Esophagus squamous epithelium (tissue), 4 donors: ENCODE data around the gene PRR15L.

Source experiments
- POLR2A ChIP-seq, 4 donors: fragments of 450-650 bp; IDR thresholded peaks; one replicate each; pipeline ENCODE4 v1.6.1; 2017; ENCODE audit warnings: antibody characterized with exemption in 4 of 4, mild to moderate bottlenecking in 4 of 4, moderate library complexity in 3 of 4
- TF ChIP-seq, protein P1 (sequence below), 6 experiments: fragments of 450-650 bp in 4 of 6; fragments of 200-600 bp in 2 of 6; sonication (generic) in 2 of 6; IDR thresholded peaks; one replicate each; pipeline ENCODE4 v1.5.1; 2016 to 2019; ENCODE audit warnings: antibody characterized with exemption in 6 of 6, mild to moderate bottlenecking in 4 of 6, moderate library complexity in 4 of 6

GRCh38 chr17:47982645-47983390 lies 25.1 kb upstream of the PRR15L start:
- TF ChIP-seq, protein P1, sequence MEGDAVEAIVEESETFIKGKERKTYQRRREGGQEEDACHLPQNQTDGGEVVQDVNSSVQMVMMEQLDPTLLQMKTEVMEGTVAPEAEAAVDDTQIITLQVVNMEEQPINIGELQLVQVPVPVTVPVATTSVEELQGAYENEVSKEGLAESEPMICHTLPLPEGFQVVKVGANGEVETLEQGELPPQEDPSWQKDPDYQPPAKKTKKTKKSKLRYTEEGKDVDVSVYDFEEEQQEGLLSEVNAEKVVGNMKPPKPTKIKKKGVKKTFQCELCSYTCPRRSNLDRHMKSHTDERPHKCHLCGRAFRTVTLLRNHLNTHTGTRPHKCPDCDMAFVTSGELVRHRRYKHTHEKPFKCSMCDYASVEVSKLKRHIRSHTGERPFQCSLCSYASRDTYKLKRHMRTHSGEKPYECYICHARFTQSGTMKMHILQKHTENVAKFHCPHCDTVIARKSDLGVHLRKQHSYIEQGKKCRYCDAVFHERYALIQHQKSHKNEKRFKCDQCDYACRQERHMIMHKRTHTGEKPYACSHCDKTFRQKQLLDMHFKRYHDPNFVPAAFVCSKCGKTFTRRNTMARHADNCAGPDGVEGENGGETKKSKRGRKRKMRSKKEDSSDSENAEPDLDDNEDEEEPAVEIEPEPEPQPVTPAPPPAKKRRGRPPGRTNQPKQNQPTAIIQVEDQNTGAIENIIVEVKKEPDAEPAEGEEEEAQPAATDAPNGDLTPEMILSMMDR (IDR thresholded peaks at IDR 0.05): no peak
- no peak for TF ChIP-seq POLR2A (IDR thresholded peaks at IDR 0.05)
